GM12864 (cell line): ENCODE results near the gene UQCR10.

Source experiments
- DNase-seq: peaks from one replicate; pipeline ENCODE4 v3.0.0-alpha.2; 2011; ENCODE audit warnings: low read depth
- H3K4me3 ChIP-seq: 2 replicates; pipeline ENCODE4 v1.5.1; 2011; ENCODE audit warnings: mild to moderate bottlenecking, low read depth, low read length, control low read depth
- TF ChIP-seq, protein P1 (sequence below): IDR thresholded peaks from 2 replicates; pipeline ENCODE4 v1.5.1; 2011; ENCODE audit warnings: low read depth, mild to moderate bottlenecking, moderate library complexity, low read length, control low read depth, inconsistent platforms; ENCODE audit errors: missing control alignments

UQCR10 gene

DNA sequence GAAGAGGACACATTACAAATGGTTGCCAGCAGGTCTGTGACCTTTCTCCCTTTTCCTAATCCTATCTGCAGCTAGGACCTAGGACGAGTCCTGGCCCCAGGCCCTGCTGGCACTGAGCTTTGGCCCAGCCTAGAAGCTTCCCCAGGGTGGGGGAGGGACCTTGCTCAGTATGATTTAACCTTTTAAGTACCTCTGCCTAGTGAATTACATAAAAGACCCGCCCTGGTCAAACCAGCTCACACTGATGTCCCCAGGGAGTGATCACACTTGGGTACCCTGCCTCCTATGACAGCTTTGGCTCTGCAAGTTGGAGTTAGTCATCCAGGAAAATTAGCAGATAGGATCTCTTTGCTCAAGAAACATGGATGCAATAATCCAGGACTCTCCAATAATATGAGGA is 49.0 kb downstream of the UQCR10 start:
- no peak overlapping the region for H3K4me3 ChIP-seq
- TF ChIP-seq, protein P1, sequence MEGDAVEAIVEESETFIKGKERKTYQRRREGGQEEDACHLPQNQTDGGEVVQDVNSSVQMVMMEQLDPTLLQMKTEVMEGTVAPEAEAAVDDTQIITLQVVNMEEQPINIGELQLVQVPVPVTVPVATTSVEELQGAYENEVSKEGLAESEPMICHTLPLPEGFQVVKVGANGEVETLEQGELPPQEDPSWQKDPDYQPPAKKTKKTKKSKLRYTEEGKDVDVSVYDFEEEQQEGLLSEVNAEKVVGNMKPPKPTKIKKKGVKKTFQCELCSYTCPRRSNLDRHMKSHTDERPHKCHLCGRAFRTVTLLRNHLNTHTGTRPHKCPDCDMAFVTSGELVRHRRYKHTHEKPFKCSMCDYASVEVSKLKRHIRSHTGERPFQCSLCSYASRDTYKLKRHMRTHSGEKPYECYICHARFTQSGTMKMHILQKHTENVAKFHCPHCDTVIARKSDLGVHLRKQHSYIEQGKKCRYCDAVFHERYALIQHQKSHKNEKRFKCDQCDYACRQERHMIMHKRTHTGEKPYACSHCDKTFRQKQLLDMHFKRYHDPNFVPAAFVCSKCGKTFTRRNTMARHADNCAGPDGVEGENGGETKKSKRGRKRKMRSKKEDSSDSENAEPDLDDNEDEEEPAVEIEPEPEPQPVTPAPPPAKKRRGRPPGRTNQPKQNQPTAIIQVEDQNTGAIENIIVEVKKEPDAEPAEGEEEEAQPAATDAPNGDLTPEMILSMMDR: no peak
- no peak for DNase-seq

DNA sequence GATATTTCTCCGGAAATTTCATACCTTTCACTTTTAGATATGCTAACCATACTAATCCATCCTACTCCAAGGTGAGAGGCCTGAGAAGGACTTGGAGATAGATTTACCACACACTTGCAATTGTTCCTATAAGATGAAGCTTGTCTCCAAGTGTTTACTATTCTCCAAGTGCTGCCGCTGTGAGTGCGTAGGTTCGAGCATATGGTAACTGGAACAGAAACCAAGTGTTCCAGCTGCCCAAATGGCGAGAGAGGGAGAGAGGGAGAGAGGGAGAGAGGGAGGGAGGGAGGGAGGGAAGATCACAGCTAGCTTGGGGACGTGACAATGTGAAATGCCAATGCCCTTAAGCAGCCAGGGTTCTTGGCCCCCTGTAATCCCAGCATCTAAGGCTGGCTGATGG is 49.4 kb downstream of the UQCR10 start:
- DNase-seq: no peak
- no peak overlapping the region for H3K4me3 ChIP-seq
- TF ChIP-seq, protein P1: no peak

DNA sequence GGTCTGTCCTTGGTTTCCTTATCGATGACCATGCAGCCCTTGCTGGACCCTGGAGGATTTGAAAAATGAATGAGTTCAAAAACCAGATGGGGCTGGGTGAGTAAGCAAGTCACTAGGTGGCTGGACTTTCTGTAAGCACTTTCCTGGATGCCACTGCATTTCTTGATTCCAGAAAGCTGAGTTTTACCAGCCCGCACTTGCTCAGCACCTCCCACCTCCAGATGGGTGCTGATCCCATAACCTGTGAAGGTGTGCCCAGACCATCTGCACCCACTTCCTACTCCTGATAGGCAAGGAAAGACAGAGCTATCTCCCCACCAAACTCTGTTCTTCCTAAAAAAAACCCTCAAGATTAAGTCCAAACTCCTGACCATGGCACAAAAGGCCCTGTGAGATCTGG is 49.8 kb downstream of the UQCR10 start:
- TF ChIP-seq, protein P1: no peak
- DNase-seq: no peak
- no peak overlapping the region for H3K4me3 ChIP-seq

DNA sequence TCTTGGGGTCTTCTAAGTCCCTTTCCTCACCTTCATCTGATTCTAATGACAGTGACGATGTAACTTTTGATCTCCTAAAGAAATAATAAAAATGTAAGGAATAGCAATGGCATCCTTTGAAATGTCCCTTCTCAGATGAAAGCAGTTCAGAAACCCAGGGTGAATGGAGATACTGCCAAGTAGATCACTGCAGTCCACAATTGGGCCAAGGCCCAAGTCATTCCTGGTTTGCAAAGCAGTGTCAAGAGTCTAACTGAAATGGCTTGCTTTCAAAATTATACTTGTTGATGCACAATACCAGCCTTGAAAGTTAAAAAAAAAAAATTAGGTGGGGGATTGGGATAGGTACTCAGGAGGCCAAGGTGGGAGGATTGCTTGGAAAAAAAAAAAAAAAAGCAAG is 50.6 kb downstream of the UQCR10 start:
- H3K4me3 ChIP-seq: no peak overlapping the region
- TF ChIP-seq, protein P1: no peak
- no peak for DNase-seq

DNA sequence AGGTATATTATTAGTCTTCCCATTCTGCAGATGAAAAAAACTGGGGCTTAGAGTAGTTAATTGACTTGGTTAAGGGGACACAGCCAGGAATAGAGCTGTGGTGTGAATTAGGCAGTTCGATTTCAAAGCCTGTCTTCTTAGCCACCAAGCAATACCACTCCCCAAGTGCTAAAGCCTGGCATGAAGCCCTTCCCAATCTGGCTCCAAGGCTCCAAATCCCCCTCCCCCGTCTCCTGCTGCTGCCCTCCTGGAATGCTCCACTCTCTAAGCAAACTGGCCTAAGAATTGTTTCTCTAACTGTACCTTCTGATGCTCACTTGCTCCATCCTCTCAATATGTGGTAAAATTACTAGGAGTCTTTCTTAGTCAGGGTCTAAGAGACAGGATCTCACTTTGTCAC is 52.3 kb downstream of the UQCR10 start:
- DNase-seq: no peak
- TF ChIP-seq, protein P1: no peak
- H3K4me3 ChIP-seq: no peak overlapping the region
